Neural cell (in vitro differentiated cells): ENCODE data around the gene NCAM1. TPM values are rescaled to one million over a fixed set of nuclear protein-coding genes. Genes with fewer than 3 reads are reported as not detected.
"Not testable (repeated sequence)": the region's sequence is repeated elsewhere in the genome, so short reads cannot be mapped to it uniquely, and the experiment has no call there.

Experiments used
- H2AFZ ChIP-seq: fragments of 200-600, 300-800 bp; sonication (generic), shearing (Covaris generic); 2 replicates; pipeline ENCODE4 v1.6.0; 2014; ENCODE audit warnings: low read depth, mild to moderate bottlenecking, antibody characterized with exemption, low read length, moderate library complexity
- H3F3A ChIP-seq: fragments of 200-600 bp; shearing (Covaris generic); 2 replicates; pipeline ENCODE4 v1.6.1; 2016; ENCODE audit warnings: mild to moderate bottlenecking, moderate library complexity, mixed read lengths, antibody characterized with exemption, low read length; ENCODE audit not compliant: insufficient read depth, poor library complexity, severe bottlenecking
- H3K27ac ChIP-seq: fragments of 200-600, 300-800 bp; sonication (generic), shearing (Covaris generic); 2 replicates; pipeline ENCODE4 v1.5.1; 2014; ENCODE audit warnings: mild to moderate bottlenecking, low read length, moderate library complexity
- H3K27me3 ChIP-seq: fragments of 300-800, 200-600 bp; sonication (generic), shearing (Covaris generic); 2 replicates; pipeline ENCODE4 v1.6.0; 2014; ENCODE audit warnings: mild to moderate bottlenecking, low read depth, low read length, moderate library complexity; ENCODE audit not compliant: insufficient read depth
- H3K36me3 ChIP-seq: fragments of 300-800, 200-600 bp; sonication (generic), shearing (Covaris generic); 2 replicates; pipeline ENCODE4 v1.5.1; 2014; ENCODE audit warnings: mild to moderate bottlenecking, antibody characterized with exemption, low read length, moderate library complexity; ENCODE audit not compliant: insufficient read depth
- H3K4me2 ChIP-seq: fragments of 300-800, 200-600 bp; sonication (generic), shearing (Covaris generic); 2 replicates; pipeline ENCODE4 v1.6.0; 2014; ENCODE audit warnings: mild to moderate bottlenecking, low read length
- H3K4me3 ChIP-seq: fragments of 300-800, 200-600 bp; sonication (generic), shearing (Covaris generic); 2 replicates; pipeline ENCODE4 v1.5.1; 2014; ENCODE audit warnings: mild to moderate bottlenecking, low read length, moderate library complexity
- H3K79me2 ChIP-seq: fragments of 200-600 bp; shearing (Covaris generic); replicated peaks from 2 replicates; pipeline ENCODE4 v1.6.0; 2014; ENCODE audit warnings: mild to moderate bottlenecking, low read length, moderate library complexity; ENCODE audit not compliant: insufficient read depth
- H3K9ac ChIP-seq: fragments of 300-800, 200-600 bp; sonication (generic), shearing (Covaris generic); 2 replicates; pipeline ENCODE4 v1.6.1; 2016; ENCODE audit warnings: mild to moderate bottlenecking, low read length, mixed read lengths
- H3K9me2 ChIP-seq: fragments of 200-600 bp; shearing (Covaris generic); 2 replicates; pipeline ENCODE4 v1.6.1; 2016; ENCODE audit warnings: mild to moderate bottlenecking, low read length, mixed read lengths; ENCODE audit not compliant: insufficient read depth
- H3K9me3 ChIP-seq: fragments of 200-600, 300-800 bp; sonication (generic), shearing (Covaris generic); 2 replicates; pipeline ENCODE4 v1.6.1; 2016; ENCODE audit warnings: mild to moderate bottlenecking, mixed run types, low read length, moderate library complexity, mixed read lengths
- H4K20me1 ChIP-seq: fragments of 200-600 bp; shearing (Covaris generic); 2 replicates; pipeline ENCODE4 v1.6.1; 2016; ENCODE audit warnings: mild to moderate bottlenecking, mixed run types; ENCODE audit not compliant: insufficient read depth
- CTCF ChIP-seq: fragments of 450-650 bp; IDR thresholded peaks from 2 replicates; pipeline ENCODE4 v1.5.1; 2014; ENCODE audit warnings: antibody characterized with exemption, mild to moderate bottlenecking, moderate library complexity; ENCODE audit not compliant: poor library complexity, severe bottlenecking
- EP300 ChIP-seq: fragments of 450-650 bp; conservative IDR thresholded peaks from 2 replicates; pipeline ENCODE4 v1.6.1; 2014; ENCODE audit warnings: antibody characterized with exemption, mild to moderate bottlenecking, moderate library complexity; ENCODE audit not compliant: poor library complexity, severe bottlenecking
- EZH2 ChIP-seq: fragments of 200-600, 300-800 bp; shearing (Covaris generic), sonication (generic); IDR thresholded peaks from 2 replicates; pipeline ENCODE4 v1.6.1; 2014; ENCODE audit warnings: antibody characterized with exemption, low read length, borderline replicate concordance, mild to moderate bottlenecking; ENCODE audit not compliant: insufficient read depth, poor library complexity, severe bottlenecking
- MXI1 ChIP-seq: fragments of 450-650 bp; conservative IDR thresholded peaks from 2 replicates; pipeline ENCODE4 v1.6.1; 2014; ENCODE audit warnings: antibody characterized with exemption, mild to moderate bottlenecking; ENCODE audit not compliant: poor library complexity, severe bottlenecking
- POLR2AphosphoS5 ChIP-seq: IDR thresholded peaks from 2 replicates; pipeline ENCODE4 v1.6.1; 2012
- RAD21 ChIP-seq: fragments of 450-650 bp; conservative IDR thresholded peaks from 2 replicates; pipeline ENCODE4 v1.6.1; 2014; ENCODE audit warnings: antibody characterized with exemption, mild to moderate bottlenecking, moderate library complexity
- SMC3 ChIP-seq: fragments of 450-650 bp; conservative IDR thresholded peaks from 2 replicates; pipeline ENCODE4 v1.6.1; 2014; ENCODE audit warnings: antibody characterized with exemption, mild to moderate bottlenecking, moderate library complexity; ENCODE audit not compliant: poor library complexity
- TAF1 ChIP-seq: IDR thresholded peaks from 2 replicates; pipeline ENCODE4 v1.6.1; 2012; ENCODE audit warnings: low read depth
- polyA plus RNA-seq: library from polyadenylated mRNA; depleted of rRNA; stranded (reverse); fragments of >200 nt; gene quantifications from 2 replicates; pipeline ENCODE4 v1.2.3, GENCODE V29; 2014
- TF ChIP-seq, protein P1 (sequence below): IDR thresholded peaks from 2 replicates; pipeline ENCODE4 v1.6.1; 2012; ENCODE audit warnings: borderline replicate concordance

The NCAM1 gene
- polyA plus RNA-seq, 1 donor from 2014 or later = 120 TPM

DNA sequence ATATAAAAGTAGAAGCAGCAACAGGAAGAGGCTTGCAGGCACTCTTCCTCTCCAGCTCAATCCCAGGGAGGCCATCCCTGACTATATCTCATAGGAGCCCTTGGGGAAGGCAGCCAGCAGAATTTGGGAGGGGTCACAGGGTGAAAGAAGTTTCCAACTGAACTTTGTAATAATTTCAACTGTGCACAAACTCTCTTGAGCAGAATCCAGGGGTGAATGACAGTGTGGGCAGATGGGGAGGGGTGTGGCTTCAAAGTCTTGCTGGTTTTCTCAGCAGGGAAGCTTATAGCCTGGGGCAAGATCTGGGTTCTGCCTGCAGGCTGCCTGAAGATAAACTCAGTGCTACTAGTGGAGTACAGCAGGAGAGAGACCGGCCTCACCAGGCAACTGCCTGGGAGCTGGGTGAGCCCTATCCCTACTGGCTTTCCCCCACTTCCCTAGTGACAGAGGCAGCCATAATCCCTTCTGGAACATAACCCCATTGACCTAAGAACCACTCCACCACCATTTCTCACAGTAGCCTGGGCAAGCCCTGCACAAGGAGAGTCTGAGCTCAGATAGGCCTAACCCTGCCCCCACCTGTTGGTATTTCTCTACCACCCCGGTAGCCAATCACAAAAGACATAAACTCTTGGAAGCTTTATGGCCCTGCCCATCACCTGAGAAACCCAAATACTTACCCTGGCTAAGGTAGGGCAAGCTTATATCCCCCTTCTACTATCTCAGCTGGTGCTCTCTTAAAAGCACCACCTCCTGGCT, 335.4 kb downstream of the NCAM1 start:
- H3K9ac ChIP-seq = no peak overlapping the region
- H3F3A ChIP-seq = no peaks in the 10 kb centered on the region
- no peaks in the 10 kb centered on the region for H4K20me1 ChIP-seq
- no peaks in the 10 kb centered on the region for H3K9me3 ChIP-seq
- no peak overlapping the region for H3K4me3 ChIP-seq
- H3K27ac ChIP-seq = no peak overlapping the region
- no peak overlapping the region for H2AFZ ChIP-seq
- H3K36me3 ChIP-seq = no peaks in the 10 kb centered on the region
- TF ChIP-seq, protein P1, sequence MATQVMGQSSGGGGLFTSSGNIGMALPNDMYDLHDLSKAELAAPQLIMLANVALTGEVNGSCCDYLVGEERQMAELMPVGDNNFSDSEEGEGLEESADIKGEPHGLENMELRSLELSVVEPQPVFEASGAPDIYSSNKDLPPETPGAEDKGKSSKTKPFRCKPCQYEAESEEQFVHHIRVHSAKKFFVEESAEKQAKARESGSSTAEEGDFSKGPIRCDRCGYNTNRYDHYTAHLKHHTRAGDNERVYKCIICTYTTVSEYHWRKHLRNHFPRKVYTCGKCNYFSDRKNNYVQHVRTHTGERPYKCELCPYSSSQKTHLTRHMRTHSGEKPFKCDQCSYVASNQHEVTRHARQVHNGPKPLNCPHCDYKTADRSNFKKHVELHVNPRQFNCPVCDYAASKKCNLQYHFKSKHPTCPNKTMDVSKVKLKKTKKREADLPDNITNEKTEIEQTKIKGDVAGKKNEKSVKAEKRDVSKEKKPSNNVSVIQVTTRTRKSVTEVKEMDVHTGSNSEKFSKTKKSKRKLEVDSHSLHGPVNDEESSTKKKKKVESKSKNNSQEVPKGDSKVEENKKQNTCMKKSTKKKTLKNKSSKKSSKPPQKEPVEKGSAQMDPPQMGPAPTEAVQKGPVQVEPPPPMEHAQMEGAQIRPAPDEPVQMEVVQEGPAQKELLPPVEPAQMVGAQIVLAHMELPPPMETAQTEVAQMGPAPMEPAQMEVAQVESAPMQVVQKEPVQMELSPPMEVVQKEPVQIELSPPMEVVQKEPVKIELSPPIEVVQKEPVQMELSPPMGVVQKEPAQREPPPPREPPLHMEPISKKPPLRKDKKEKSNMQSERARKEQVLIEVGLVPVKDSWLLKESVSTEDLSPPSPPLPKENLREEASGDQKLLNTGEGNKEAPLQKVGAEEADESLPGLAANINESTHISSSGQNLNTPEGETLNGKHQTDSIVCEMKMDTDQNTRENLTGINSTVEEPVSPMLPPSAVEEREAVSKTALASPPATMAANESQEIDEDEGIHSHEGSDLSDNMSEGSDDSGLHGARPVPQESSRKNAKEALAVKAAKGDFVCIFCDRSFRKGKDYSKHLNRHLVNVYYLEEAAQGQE = no peak
- TF ChIP-seq MXI1 = no peak
- TF ChIP-seq EZH2 = no peak
- TF ChIP-seq EP300 = no peak
- no peak for TF ChIP-seq TAF1
- no peak for TF ChIP-seq CTCF
- no peak for TF ChIP-seq POLR2AphosphoS5
- TF ChIP-seq SMC3 = no peak
- no peak for TF ChIP-seq RAD21
- no peaks in the 10 kb centered on the region for H3K27me3 ChIP-seq
- H3K79me2 ChIP-seq = no peaks in the 10 kb centered on the region
- H3K4me2 ChIP-seq = no peak overlapping the region
- H3K9me2 ChIP-seq = no peaks in the 10 kb centered on the region

DNA sequence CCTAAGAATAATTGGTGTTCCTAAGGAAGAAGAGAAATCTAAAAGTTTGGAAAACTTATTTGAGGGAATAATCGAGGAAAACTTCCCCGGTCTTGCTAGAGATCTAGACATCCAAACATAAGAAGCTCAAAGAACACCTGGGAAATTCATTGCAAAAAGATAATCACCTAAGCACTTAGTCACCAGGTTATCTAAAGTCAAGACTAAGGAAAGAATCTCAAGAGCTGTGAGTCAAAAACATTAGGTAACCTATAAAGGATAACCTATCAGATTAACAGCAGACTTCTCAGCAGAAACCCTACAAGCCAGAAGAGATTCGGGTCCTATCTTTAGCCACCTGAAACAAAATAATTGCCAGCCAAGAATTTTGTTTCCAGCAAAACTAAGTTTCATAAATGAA, 337.3 kb downstream of the NCAM1 start:
- not testable (repeated sequence) for H3K36me3 ChIP-seq, H3F3A ChIP-seq, H3K79me2 ChIP-seq, H3K4me2 ChIP-seq, H3K9me2 ChIP-seq, H2AFZ ChIP-seq, H3K27me3 ChIP-seq, H4K20me1 ChIP-seq, H3K27ac ChIP-seq, H3K9ac ChIP-seq, H3K4me3 ChIP-seq, H3K9me3 ChIP-seq

GRCh38 chr11:113304916-113305315, 343.7 kb downstream of the NCAM1 start:
- no peaks in the 10 kb centered on the region for H3K9me2 ChIP-seq
- H4K20me1 ChIP-seq = no peaks in the 10 kb centered on the region
- no peaks in the 10 kb centered on the region for H3K27me3 ChIP-seq
- H3K36me3 ChIP-seq = no peaks in the 10 kb centered on the region
- no peak overlapping the region for H2AFZ ChIP-seq
- no peak overlapping the region for H3K27ac ChIP-seq
- TF ChIP-seq POLR2AphosphoS5 (no peak), SMC3 (no peak), RAD21 (no peak), CTCF (no peak), TAF1 (no peak), MXI1 (no peak), EP300 (no peak), EZH2 (no peak)
- TF ChIP-seq, protein P1 = no peak
- H3K4me3 ChIP-seq = no peak overlapping the region
- no peaks in the 10 kb centered on the region for H3K9me3 ChIP-seq
- H3F3A ChIP-seq = no peaks in the 10 kb centered on the region
- H3K79me2 ChIP-seq = no peaks in the 10 kb centered on the region
- H3K4me2 ChIP-seq = no peak overlapping the region
- no peak overlapping the region for H3K9ac ChIP-seq
